Stimulated activated CD4-positive, alpha-beta T cell treated with anti-CD3 and anti-CD28 coated beads, Interleukin-4, amount 100 ng/mL, for 48 hours (primary cell): Measurements from ENCODE around the gene GRK2.
"Not testable (repeated sequence)": the region's sequence is repeated elsewhere in the genome, so short reads cannot be mapped to it uniquely, and the experiment has no call there.

Experiments
- DNase-seq, 2 donors: peaks; one replicate each; pipeline ENCODE4 v3.0.0-alpha.2; 2020; ENCODE audit warnings: low read depth in 2 of 2

Gene GRK2

GRCh38 chr11:67312187-67313021, 46.1 kb downstream of the GRK2 start:
- peak in 1 of 2 donors; percentile 25 for DNase-seq

DNA sequence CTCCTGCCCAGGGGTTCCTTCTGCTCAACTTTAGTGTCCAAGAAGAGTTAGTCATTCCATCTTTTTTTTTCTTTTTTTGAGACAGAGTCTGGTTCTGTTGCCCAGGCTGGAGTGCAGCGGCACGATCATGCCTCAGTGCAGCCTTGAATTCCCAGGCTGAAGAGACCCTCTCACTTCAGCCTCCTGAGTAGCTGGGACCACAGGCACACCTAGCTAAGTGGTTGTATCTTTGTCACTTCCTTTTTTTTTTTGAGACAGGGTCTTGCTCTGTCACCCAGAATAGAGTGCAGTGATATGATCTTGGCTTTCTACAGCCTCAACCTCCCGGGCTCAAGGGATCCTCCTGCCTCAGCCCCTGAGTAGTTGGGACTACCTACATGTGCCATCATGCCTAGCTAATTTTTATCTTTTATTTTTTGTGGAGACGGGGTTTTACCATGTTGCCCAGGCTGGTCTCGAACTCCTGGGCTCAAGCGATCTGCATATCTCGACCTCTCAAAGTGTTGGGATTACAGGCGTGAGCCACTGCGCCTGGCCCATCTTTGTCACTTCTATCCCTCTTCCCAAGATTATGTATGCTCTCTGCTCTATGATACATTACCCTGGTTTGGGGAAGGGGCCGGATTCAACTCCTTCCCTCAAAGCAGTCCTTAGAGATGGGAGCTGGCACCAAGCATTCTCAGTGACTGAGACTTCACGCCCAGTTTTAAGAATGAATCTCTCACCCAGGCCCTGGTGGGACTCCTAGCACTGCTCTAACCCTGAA, 47.0 kb downstream of the GRK2 start:
- DNase-seq: no peak

- no peak for DNase-seq
Measured at GRCh38 chr11:67314218-67314617, 47.9 kb downstream of the GRK2 start.

DNA sequence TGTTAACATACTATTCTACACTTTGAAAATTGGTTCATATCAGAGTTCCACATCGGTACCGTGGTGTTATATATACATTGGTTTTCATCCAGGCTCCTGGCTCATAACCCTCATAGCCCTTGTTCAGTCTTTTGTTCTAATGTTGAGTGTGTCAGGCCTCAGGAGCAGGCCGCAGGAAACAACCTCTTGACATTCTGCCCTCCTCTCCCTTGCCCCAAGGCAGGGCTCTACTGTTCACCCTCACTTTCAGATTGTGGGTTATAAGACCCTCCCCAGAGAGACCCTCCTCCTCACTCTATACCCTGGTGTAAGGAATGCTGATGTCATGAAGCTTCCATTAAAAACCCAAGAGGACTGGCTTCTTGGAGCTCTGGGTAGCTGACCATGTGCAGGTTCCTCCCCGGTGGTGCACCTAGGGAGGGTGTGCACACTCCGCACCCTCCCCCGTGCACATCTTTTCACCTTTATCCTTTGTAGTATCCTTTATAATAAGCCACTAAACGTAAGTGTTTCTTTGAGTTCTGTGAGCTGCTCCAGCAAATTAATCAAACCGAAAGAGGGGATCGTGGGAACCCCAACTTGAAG, 49.1 kb downstream of the GRK2 start:
- no peak for DNase-seq

- no peak for DNase-seq
Measured at GRCh38 chr11:67316882-67317204, 50.6 kb downstream of the GRK2 start.

- peak; percentile 98 for DNase-seq
Measured at GRCh38 chr11:67317205-67317887, 51.1 kb downstream of the GRK2 start.

DNA sequence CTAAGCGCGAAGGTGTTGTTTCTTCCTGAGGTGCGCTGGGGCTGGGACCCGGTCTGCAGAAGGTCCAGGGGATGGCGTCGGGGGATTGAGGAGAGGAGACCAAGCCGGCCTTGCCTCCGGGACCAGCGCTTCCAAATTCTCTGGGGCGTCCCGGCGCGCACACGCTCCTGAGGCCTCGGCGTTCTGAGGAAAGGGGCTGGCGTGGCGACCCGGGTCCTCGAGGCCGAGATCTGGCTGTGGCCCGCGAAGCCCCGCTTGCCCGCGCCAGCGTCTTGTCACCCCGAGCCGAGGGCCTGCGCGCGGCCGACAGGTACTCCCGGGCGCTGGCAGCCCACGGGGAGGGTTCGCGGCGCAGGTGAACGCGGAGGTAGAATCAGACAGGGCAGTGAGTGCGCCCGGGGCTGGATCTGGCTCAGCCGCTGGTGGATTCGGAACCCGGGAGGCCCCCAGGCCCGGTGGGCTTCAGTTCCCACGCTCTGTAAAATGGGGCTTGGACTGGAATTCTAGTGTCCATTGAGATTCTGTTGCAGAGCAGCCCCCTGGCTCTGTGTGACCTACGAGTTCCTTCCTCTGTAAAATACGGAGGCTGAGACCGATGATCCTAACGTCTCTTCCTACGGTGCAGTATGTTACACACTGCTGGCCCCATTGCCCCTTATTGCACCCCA, 51.7 kb downstream of the GRK2 start:
- no peak for DNase-seq

- not testable (repeated sequence) for DNase-seq
Measured at GRCh38 chr11:67318876-67319275, 52.6 kb downstream of the GRK2 start.

DNA sequence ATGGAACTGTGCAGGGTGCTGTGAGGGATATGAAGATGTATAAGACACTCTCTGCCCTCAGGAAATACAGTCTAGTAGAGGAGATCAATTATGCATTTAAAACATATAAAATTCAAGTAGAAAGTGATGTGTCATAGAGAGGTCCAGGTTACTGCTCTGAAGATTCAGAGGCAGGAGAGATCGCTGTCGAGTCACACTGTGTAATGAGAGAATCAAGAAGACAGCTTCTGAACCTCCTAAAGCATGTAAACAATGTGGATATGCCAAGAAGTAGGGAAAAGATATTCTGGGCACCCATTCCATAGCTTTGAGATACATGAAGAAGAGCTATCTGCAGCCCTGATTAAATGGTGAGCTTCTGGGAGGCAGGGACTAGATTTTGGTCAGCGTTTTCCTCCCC, 53.7 kb downstream of the GRK2 start:
- no peak for DNase-seq

DNA sequence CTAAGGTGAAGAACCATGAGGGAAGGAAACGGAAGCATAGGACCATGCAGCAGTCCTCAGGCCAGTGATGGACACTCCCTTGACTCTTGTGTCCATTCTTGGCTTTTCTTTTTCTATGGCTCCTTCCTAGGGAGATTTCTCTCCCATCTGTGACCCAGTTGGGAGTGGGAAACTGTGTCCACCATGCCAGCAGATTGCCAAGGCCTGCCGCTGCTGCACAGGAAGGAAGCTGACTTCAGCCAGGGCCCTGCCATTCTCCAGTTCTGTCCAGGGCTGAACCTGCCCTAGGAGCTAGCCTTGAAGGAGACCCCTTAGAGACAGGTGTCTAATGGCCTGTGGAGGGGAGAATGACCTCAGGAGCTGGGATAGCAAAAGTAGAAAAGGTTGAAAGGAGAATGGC, 54.4 kb downstream of the GRK2 start:
- no peak for DNase-seq

GRCh38 chr11:67321313-67321871, 55.1 kb downstream of the GRK2 start:
- DNase-seq: no peak

DNA sequence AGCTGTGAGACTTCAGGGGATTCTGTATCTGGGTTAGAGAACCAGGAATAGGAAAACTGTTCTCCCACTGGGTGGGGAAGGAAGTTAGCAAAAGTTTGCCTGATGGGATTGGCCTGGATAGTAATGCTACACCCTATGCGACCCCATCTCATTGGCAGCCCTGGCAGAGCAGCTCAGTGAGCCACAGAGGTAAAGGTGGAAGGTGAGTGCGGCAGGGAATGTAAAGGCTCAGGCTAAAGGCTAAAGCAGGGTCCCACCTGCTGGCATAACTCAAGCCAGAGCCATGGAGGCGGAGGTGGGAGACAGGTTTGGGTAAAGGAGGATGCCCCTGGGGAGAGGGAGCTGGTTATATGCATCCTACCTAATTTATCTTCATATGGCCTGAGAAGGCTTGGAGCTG, 55.8 kb downstream of the GRK2 start:
- no peak for DNase-seq

- no peak for DNase-seq
Measured at GRCh38 chr11:67323526-67323925, 57.3 kb downstream of the GRK2 start.

DNA sequence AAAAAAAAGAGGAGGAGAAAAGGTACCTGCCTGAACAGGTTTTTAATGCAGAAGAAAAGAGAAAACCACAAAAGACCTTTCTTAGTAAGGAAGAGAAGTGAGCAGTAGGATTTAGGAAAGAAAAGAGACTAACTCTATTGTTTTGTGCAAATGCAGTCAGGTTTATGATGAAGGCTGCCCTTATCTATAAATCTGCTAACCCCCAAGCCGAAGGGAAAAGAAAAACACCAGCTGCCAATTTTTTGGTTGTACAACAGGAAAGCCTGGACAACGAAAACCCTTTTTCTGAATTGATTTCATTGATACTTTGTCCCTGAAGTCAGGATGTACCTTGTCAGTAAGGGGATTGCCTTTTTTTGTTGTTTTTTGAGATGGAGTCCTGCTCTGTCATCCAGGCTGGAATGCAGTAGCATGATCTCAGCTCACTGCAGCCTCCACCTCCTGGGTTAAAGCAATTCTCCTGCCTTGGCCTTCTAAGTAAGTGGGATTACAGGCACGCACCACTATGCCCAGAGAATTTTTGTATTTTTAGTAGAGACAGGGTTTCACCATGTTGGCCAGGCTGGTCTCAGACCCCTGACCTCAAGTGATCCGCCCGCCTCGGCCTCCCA, 65.9 kb downstream of the GRK2 start:
- no peak for DNase-seq
